Lower lobe of right lung (tissue), 2 donors: ENCODE results near the gene LAMA2. TPM values are rescaled to one million over a fixed set of nuclear protein-coding genes. Genes with fewer than 3 reads are reported as not detected.

Source experiments
- ATAC-seq, 2 donors: fragments of 200-7000 bp; cut with Tn5 transposase; one replicate each; pipeline ENCODE4 v1.9.1; 2020 to 2022; ENCODE audit warnings: mild to moderate bottlenecking in 2 of 2, moderate library complexity in 2 of 2
- DNase-seq: peaks from one replicate; pipeline ENCODE4 v3.0.0-alpha.2; 2020
- H3K27ac ChIP-seq: fragments of 200-600 bp; one replicate; pipeline ENCODE4 v1.8.0; 2022
- H3K27me3 ChIP-seq: fragments of 200-600 bp; one replicate; pipeline ENCODE4 v1.8.0; 2022; ENCODE audit warnings: low read depth
- H3K36me3 ChIP-seq: fragments of 200-600 bp; one replicate; pipeline ENCODE4 v1.8.0; 2022; ENCODE audit warnings: mild to moderate bottlenecking
- H3K4me1 ChIP-seq: fragments of 200-600 bp; one replicate; pipeline ENCODE4 v1.8.0; 2022
- H3K4me3 ChIP-seq: fragments of 200-600 bp; one replicate; pipeline ENCODE4 v1.8.0; 2022; ENCODE audit warnings: mild to moderate bottlenecking
- H3K9me3 ChIP-seq: fragments of 200-600 bp; one replicate; pipeline ENCODE4 v1.8.0; 2022
- CTCF ChIP-seq: fragments of 200-600 bp; IDR thresholded peaks from one replicate; pipeline ENCODE4 v1.8.0; 2022; ENCODE audit warnings: antibody characterized with exemption, mild to moderate bottlenecking
- intact Hi-C: fragments of 100-400 bp; cut with DNase I; formaldehyde crosslinking; loops from one replicate; pipeline ENCODE4 v1.11.0; 2022
- total RNA-seq: library from RNA; stranded (reverse); fragmentation: NEBNext Ultra II Directional; extraction: Animal tissue kit (Norgen Biotek cat#: 25700); gene quantifications from one replicate; pipeline ENCODE4 v1.2.1, GENCODE V29; 2021
- donor health status: DM: no; HTN: yes; CAD: no; lungs with severe emphysema.

Gene LAMA2
- total RNA-seq, 1 donor from 2014 or later, result 49.6 TPM

- TF ChIP-seq CTCF, result no peak
- intact Hi-C loops, result no loop called here
- ATAC-seq (peak in 1 of 2 donors; percentile 42), DNase-seq (no peak)
- no peaks in the 10 kb centered on the region for H3K36me3 ChIP-seq
- no peaks in the 10 kb centered on the region for H3K9me3 ChIP-seq
- no peak overlapping the region for H3K27ac ChIP-seq
- no peak overlapping the region for H3K4me3 ChIP-seq
- no peaks in the 10 kb centered on the region for H3K4me1 ChIP-seq
- H3K27me3 ChIP-seq, result no peaks in the 10 kb centered on the region
These were observed 533.5 kb downstream of the LAMA2 start for GRCh38 chr6:129416337-129416990.

GRCh38 chr6:129417416-129418086 lies 534.6 kb downstream of the LAMA2 start:
- Histone ChIP-seq H3K4me1 (no peaks in the 10 kb centered on the region), H3K27me3 (no peaks in the 10 kb centered on the region), H3K27ac (no peak overlapping the region), H3K4me3 (no peak overlapping the region), H3K9me3 (no peaks in the 10 kb centered on the region), H3K36me3 (no peaks in the 10 kb centered on the region)
- DNase-seq (no peak), ATAC-seq (no peak)
- intact Hi-C loops, result no loop called here
- TF ChIP-seq CTCF, result no peak

GRCh38 chr6:129419324-129419723 lies 536.4 kb downstream of the LAMA2 start:
- ATAC-seq (no peak), DNase-seq (no peak)
- Histone ChIP-seq H3K9me3 (no peaks in the 10 kb centered on the region), H3K4me3 (no peak overlapping the region), H3K36me3 (no peaks in the 10 kb centered on the region), H3K4me1 (no peaks in the 10 kb centered on the region), H3K27ac (no peak overlapping the region), H3K27me3 (no peaks in the 10 kb centered on the region)
- intact Hi-C loops, result no loop called here
- no peak for TF ChIP-seq CTCF

- intact Hi-C loops, result no loop called here
- TF ChIP-seq CTCF, result no peak
- no peaks in the 10 kb centered on the region for H3K27me3 ChIP-seq
These were observed 543.4 kb downstream of the LAMA2 start for GRCh38 chr6:129426343-129426742.

GRCh38 chr6:129429956-129430355 lies 547.0 kb downstream of the LAMA2 start:
- no peak overlapping the region for H3K27ac ChIP-seq
- no peak overlapping the region for H3K4me3 ChIP-seq
- H3K36me3 ChIP-seq, result no peaks in the 10 kb centered on the region
- DNase-seq (no peak), ATAC-seq (no peak)
- H3K4me1 ChIP-seq, result no peaks in the 10 kb centered on the region
- intact Hi-C loops, result no loop called here
- H3K27me3 ChIP-seq, result no peaks in the 10 kb centered on the region
- no peaks in the 10 kb centered on the region for H3K9me3 ChIP-seq
- no peak for TF ChIP-seq CTCF

More at GRCh38 chr6:129426343-129426742, 543.4 kb downstream of the LAMA2 start:
- no peak for ATAC-seq
- no peaks in the 10 kb centered on the region for H3K9me3 ChIP-seq
- H3K27ac ChIP-seq, result no peak overlapping the region
- DNase-seq, result no peak
- H3K4me3 ChIP-seq, result no peak overlapping the region
- H3K36me3 ChIP-seq, result no peaks in the 10 kb centered on the region
- no peaks in the 10 kb centered on the region for H3K4me1 ChIP-seq
